NCI-H2081 (cell line): Measurements from ENCODE around the gene FAM20C.
"Not testable (repeated sequence)": the region's sequence is repeated elsewhere in the genome, so short reads cannot be mapped to it uniquely, and the experiment has no call there.

Experiments
- DNase-seq, 2 experiments: peaks; one replicate each; lab custom pipeline; 2025; lab: John Stamatoyannopoulos, UW

The FAM20C gene

DNA sequence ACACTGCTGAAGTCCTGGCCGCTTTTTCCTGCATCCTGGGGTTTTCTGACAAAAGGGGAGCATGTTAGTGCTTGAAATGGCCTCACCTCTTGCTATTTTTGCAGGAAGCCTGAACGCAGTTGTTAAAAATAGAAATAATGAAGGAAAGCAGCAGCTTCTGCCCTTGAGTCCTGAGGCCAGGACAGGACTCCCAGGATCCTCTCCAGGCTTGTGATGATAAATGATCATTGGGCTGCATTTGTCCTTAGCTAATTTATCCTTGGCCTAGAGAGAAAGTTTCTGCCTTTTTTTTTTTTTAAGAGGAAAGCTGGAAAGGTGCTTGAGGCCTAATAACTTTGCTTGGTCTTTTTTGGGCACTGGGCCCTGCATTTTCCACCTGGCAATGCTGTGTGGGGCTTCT lies 17.7 kb upstream of the FAM20C start:
- no peak for DNase-seq

DNA sequence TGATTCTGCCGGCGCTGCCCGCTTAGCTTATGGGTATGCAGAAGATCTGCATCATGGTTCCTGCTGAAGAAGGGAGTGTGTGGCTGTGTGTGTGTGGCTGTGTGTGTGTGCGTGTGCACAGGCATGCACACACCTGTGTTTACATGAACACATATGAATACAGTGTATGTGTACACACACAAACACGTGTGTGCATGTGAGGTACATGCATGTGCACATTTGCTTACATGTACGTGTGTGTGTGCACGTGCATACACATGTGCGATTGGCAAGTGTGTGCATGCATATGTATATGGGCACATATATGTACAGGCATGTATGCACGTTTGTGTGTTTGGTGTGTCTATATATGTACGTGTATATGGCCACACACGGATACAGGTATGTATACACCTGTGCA lies 16.4 kb upstream of the FAM20C start:
- no peak for DNase-seq

DNA sequence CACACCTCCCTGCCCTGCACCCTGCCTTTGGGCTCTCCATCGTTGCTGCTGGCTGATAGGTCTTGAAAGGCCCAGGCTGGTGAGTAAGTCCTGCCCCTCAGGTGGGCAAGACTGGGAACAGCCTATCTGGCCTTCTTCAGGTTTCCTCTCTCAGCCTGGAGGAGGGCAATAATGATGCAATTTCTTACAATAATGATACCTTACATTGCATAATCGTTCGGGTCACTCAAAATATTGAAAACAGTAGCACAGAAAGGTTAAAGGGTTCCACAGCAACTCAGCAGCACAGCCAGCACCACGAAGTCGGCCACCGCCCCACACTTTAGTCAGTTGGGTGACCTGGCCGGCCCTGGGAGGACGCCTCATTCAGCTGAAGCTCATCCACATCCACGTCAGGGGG lies 16.0 kb upstream of the FAM20C start:
- no peak for DNase-seq

DNA sequence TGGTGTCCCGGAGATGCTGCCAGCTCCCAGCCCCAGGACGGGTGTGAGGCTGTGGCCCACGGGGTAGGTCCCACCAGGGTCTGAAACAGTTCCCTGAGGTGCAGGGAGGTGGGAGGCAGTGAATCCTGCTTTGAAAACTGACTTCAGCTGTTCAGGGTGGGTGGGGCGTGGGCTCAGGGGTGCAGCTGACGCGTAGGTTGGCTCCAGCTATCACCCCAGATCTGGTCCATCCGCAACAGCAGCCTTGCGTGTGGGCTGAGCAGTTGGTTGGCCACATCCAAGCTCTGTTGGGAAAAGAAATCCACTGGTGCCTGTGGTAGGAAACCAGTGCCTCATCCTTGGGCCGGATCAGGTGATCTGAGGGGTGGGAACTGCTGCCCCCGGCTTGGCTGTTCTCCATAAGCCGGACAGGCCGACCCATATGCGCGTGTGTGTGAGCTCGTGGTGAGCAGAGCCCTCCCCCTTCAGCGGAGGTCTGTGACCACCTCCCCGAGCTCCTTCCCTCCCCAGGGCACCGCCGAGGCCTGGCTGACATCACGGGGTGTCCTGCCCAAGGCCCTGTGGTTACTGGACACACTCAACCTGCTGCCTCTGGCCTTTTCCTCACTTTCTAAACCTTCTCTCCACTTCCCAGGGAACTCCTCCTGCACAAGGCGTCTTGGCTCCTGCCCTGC lies 15.4 kb upstream of the FAM20C start:
- DNase-seq, result no peak

DNA sequence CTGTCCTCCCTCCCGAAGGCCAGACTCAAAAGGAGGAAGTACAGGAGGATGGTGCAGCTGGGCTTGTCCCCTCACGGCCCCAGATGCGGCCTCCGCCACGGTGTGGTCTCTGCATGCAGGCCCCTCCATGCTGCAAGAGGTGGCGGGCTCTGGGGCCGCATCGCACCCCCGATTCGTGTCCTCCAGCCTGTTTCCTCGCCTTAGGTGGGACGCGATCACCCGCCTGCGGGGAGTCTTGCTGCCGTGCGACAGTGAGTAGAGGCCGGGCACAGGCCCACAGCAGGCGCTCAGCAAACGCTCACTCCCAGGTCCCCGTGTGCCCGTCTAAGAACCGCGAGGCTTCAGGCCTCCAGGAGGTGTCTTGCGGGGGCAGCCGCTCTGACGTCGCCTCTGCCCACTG lies 13.9 kb upstream of the FAM20C start:
- DNase-seq, result no peak

DNA sequence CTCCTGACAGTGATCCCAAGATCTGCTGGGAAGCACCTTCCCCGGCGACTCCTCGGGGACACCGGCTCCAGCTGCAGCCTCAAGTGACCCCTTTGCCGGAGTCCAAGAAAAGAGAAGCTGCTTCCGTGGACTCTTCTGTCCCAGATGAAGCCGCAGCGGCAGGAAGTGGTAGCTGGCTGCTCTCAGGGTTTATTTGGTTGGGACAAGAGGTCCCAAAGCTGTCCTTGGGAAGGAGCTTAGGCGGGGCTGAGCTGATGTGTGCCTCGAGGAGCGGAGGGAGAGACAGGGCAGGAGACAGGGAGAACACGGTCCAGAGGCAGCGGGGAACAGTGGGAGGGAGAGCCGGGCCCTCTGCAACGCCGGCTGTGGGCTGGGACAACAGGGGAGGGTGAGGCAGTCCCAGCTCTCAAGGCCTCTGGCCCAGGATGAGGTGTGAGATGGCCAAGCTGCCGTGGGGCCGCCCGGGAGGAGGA lies 13.1 kb upstream of the FAM20C start:
- no peak for DNase-seq

DNA sequence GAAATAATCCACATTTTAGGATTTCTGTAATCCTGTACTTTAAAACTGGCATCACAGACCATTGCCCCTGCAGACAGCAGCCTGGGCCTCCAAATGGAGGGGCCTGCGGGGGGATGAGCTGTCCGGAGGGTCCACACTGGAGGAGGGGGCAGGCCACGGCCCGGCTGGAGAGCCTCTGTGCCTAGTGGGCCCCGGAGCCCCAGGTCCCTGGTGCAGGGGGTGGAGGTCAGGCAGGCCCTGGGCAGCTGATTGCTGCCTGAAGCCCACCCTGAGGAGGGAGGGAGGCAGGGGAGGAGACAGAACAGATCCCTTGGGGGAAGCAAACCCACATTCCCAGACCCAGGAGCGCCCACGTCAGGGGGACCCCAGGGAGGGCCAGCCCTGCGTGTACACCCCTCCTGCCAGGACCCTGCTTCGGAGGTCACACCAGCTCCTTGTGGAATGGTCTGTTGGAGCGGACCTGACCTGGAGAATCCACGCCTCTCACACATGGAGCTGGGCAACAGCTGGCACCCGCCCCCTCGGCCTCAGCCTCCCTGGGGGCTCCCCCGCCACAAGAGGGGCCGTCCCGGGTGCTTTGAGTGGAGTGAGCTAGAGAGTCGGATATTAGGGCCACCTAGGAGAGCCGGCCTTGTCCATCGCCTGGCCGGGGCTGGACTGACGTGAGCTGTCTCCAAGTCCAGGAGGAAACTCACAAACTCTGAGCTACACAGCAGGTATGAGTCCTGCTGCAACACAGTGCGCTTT lies 12.2 kb upstream of the FAM20C start:
- DNase-seq, result no peak

DNA sequence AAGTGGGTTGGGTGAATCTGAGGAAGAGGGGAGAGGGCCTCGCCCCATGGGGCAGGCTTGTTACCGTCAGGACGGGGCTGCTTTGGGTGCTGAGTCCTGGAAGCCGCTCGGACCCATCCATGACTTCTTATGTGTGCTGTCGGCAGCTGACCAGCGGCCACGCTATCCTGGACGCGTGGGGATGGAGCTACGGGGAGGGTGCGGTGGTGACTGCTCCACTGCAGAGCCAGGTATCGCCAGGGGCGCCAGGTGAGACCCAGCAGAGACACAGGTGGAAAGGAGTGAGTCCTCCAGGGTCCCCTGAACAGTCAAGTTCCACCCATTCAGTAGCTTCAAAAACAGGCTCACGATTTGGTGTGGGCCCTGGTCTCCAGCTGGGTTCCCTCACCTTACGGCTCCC lies 10.6 kb upstream of the FAM20C start:
- no peak for DNase-seq

DNA sequence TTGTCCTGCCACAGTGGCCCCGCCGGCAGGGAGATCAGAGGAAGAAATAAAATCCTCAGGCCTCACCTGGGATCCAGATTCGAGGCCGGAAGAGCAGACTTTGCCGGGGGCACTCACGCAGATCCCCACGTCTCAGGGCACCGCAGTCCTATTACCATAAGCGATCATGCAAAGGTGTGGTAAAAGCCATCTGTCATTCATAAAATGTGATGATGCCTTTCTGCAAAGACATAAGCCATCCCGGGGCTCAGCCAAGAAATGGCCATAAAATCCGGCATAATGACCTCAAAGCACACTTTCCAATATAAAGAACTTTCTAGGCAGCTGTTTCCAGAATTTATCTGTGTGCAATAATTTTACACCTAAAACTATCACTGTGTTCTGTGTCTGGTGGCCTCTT lies 9.9 kb upstream of the FAM20C start:
- DNase-seq, result not testable (repeated sequence)

DNA sequence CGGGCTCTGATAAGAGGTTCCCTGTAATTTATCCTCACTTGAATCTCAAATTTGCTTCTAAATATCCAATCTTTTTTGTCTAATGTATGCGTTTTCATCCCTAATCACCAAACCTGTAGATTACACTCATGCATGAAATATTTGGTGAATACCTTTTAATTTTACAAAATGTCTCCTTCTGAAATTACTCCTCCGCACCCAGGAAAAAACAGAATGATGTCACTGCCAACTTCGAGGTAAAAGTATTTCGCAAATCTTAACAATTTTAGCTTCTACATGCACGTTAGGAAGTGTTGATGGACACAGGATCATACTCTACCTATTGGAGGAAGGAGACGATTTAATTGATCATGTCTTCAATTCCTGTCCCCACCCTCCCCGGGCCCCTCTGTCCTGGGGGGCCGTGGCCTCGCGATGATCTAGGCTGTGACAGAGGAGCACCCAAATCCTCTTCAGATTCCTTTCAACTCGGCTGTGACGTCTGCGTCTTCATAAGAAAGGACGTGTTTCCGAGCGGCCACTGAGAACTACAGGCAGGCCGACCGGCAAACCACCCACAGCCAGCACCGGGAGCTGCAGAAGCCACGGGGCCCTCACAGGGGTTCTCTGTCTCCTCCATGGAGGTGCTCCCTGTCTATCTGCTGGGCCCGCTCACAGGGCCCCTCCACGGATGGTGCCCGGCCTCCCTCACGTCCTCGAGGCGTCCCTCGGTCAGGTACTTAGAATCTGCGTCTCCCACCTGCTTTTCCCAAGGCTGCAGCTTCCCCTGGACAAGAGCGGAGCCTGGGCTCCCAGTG lies 8.7 kb upstream of the FAM20C start:
- no peak for DNase-seq

DNA sequence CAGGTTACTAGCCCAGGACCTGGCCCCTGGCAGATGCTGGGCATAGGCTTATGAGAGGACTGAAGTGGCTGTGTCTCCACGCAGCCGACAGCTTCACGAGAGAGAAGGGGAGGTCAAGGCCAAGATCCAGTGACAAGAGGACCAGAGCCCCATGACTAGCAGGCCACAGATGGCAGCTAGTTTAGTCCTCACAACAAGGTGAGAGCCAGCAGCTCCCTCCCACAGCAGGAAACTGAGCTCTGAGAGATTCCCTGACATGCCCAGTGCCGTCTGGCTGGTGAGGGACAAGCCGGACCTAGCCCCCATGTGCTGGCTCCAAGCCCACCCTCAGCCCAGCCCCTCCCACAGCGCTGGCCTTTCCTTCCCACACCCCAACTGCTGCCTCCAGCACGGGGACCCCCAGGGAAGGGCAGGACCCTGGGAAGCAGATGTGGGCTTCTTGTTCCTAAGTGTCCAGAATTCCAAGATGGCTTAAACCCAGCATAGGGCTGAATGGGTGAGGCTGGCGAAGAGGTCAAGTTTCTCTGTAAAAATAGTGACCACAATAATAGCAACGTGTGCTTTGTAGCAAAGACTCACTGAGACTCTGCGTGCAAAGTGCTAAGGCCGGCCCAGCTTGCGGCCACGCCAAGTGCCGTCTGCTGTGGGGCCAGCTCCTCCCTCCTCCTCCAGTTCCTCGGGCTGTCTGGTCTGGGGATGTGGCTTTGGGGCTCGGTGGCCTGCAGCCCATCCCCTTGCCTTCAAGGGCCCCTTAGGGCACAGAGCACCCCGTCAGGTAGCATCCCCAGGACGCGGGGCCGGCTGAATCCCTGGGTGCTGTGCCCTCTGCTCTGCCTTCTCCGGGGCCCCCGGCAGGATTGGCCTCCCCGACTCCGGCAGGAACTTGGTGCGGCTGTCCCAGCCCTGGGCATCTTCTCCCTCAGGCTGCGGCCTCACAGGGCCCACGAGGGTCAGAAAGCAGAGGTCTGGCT lies 7.8 kb upstream of the FAM20C start:
- DNase-seq, result no peak

DNA sequence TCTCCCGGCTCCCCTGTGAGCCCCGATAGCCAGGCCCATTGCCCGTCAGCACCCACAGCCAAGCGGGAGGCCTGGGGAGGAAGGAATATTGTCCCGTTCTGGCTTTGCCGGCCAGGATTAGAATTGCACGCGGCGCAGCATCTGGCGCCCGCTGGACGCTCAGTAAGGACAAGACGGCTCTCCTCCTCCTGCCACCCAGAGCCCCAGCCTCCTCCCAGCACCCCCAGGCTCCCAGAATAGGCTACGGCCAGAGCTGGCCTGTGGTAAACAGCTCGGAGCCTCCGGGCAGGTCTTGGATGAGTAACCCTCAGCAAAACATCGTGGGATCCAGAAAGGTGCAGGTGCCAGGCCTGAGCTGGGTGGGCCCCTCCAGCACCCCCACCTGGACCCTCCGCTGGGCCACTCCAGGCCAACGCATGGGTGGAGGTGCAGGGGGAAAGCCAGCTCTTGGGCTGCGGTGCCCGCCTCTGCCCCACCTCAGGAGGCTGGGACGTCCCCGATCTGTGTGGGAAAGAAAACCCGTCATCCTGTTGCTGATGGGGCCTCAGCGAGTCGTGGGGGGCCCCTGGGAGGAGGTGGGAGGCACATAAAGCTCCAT lies 5.8 kb upstream of the FAM20C start:
- DNase-seq, result no peak

DNA sequence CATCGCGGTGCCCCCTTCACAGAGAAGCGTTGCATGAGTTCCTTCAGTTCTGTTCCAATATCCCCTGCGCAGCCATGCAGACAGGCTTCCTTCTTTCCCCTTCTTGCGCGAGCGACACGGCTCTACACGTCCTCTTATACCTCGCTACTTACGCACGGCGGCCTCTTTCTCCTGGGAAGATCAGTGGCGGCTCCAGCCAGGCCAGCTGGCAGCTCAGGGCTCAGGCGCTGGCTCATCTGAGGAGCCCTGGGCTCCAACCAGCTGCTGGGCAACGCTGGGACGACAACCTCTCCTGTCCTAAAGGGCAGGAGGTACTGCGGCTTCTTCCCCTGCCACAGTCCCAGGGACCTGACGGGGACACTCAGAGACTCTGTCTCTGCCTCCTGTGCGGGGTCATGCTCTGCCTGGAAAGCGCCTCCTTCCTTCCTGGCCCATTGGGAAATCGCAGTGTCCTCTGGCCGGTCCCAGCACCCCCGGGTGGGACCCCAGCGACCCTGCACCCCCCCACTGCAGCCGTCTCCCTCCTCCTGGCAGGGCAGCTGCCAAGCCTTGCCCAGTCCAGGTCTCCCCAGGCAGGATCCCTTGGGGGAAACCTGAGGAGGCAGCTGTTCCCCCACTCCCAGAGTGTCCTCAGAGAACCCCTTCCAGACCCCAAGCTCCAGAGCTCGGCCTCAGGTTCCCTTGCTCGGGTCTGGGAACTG lies 5.0 kb upstream of the FAM20C start:
- no peak for DNase-seq

DNA sequence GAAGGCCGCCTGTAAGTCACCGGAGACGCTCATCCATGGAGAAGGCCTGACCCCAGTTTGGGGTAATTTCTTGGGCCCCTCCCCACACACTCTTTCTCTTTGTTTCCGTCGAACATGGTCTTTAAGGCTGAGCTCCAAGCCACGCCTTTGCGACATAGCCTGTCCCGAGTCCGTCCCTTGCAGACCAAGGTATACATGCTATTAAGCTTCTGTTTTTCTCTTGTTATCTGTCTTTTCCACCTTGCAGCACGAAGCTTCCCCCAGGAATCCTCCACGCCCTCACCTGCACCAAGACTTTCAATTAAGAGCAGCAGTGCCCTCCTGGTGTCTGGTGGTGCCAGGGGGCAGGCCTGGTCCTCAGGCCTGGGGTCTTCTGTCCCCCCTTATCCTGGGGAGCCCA lies 4.2 kb upstream of the FAM20C start:
- DNase-seq, result no peak

DNA sequence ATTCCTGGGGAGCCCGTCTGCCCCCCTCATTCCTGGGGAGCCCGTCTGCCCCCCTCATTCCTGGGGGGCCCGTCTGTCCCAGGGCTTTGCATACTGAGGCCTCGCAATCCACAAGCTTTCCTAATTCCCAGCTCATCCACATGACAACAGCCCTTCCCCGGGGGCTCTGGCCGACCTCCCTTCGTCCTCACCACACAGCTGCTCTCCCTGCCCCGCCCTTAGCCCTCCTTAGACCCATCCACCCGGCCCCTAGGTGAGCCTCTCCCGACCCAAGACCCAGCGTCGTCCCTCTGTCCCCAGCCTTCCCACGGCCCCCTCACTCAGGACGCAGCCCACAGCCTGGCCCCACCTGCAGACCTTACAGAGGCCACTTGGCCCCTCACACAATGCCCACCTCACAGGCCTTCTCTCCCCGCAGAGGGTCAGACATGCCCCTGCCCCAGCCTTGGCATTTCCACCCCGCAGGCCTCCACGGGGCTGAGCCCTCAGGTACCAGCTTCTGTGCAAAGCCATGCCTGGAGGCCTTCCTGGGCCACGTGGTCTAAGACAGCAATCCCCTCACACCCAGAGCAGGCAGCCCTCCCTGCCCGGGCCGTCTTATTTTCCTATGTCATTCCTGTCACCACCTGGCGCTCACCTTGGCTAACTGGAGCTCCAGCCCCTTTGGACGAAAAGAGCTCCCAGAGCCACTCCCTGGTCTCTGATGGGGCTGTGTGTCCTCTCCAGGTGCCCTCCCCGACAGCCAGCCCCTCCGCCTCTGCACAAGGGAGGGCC lies 3.5 kb upstream of the FAM20C start:
- DNase-seq, result no peak

DNA sequence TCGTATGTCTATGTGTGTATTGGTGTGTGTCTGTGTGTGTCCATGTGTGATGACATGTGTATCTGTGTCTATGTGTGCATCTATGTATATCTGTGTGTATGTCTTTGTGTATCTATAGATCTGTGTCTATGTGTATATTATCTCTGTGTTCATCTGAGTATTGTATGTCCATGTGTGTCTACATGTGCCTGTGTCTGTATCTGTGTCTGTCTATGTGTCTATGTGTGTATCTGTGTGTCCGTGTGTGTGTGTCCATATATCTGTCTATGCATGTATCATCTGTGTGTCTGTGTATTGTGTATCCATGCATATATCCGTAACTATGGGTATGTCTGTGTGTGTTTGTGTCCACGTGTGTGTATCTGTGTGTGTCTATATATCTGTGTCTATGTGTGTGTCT lies 2.7 kb upstream of the FAM20C start:
- DNase-seq, result no peak

DNA sequence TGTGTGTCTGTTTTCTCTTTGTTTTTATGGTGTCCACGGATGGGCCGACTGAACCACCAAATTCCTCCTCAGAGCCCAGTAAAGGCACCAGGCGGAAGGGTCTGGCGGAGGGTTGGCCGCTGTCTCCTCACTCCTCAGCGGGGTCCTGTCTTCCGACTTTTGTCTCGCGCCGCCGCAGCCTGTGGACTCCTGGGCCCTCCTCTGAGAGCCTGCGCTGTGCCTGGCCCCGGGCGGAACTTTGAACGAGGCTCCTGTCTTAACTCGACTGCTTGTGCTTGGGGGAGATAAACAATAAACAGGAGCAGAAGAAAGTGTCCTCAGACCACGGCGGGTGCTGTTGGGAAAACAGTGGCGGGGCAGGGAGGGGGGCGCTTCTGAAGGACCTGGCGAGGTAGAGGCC lies 2.2 kb upstream of the FAM20C start:
- DNase-seq, result no peak

DNA sequence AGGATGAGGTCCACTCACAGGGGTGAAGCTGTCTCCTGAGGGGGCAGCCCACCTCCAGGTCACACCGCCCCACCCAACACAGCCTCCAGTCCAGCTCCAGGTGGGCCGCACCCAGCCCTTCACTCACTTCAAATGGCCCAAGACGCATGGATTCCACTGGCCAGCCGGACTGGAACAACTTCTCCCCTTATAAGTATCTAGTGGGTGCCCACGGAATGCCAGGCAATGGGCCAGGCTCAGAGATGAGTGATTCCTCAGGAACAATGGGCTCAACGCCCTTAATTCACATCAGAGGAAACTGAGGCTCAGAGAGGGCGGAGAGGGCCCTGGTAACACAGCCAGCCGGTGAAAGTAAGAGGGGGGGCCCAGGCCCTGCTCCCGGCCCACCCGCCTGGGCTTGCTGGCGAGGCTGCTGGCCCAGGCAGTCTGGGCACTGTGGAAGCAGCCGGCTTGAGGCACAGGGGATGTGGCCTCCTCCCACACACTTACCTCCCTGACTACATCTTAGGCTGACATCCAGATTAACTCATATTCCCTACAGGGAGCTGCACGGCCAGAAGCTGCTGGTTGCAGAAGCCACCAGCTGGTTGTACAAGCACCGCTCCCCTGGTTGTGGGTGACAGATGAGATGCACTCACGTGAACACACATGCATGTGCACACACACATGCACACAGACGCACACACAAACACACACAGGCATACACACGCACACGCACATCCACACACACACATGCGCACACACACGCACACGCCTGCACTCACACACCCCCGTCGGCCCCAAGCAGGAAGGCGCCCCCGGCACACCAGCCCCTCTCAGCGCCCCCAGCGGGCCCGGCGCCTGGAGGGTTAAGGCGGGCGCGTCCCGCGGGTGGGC lies 1.0 kb upstream of the FAM20C start:
- peak in 1 of 2 experiments; percentile 58 for DNase-seq
